Endothelial cell of umbilical vein (primary cell): ENCODE data around the gene AIG1. TPM values are rescaled to one million over a fixed set of nuclear protein-coding genes. Genes with fewer than 3 reads are reported as not detected.

Experiments
- BruUV-seq: library from RNA; stranded (reverse); fragments of 400-500 nt; replicated peaks from 2 replicates; lab custom pipeline; 2021; lab: Mats Ljungman, UMichigan
- CTCF ChIA-PET: fragments of 300-600, 350-600 bp; sonication (Branson Sonifier 250); formaldehyde crosslinking; loops from one replicate; lab custom pipeline; 2021; ENCODE audit warnings: antibody characterized with exemption, inconsistent platforms; lab: Charles Lee
- POLR2A ChIA-PET: fragments of 300-600, 350-600 bp; sonication (Branson Sonifier 250); formaldehyde crosslinking; loops from one replicate; lab custom pipeline; 2021; ENCODE audit warnings: antibody characterized with exemption, inconsistent platforms; lab: Charles Lee
- DNase-seq: peaks from one replicate; pipeline ENCODE4 v3.0.0-alpha.2; 2011; ENCODE audit warnings: low read depth, low spot score
- FAIRE-seq: peaks from 2 replicates; lab custom pipeline; 2011; peaks lifted over from hg19 to GRCh38; lab: Jason Lieb, UNC
- H2AFZ ChIP-seq: 2 replicates; pipeline ENCODE4 v1.6.0; 2012; ENCODE audit warnings: low read depth, low read length, control low read depth, inconsistent platforms
- H3K27ac ChIP-seq: 2 replicates; pipeline ENCODE4 v1.5.1; 2011; ENCODE audit warnings: low read depth, mild to moderate bottlenecking, control low read depth, low read length, moderate library complexity; ENCODE audit not compliant: insufficient read depth
- H3K27me3 ChIP-seq, 2 experiments: 2 replicates each; pipeline versions ENCODE4 v1.6.0 to v1.6.1; 2011; ENCODE audit warnings: low read length in 2 of 2, mixed read lengths in 1 of 2; ENCODE audit not compliant: control insufficient read depth in 2 of 2, insufficient read depth in 2 of 2
- H3K36me3 ChIP-seq, 2 experiments: 2 replicates in 1 of 2; 3 replicates in 1 of 2; pipeline ENCODE4 v1.5.1; 2011; ENCODE audit warnings: low read length in 2 of 2, mild to moderate bottlenecking in 1 of 2, moderate library complexity in 1 of 2; ENCODE audit not compliant: control insufficient read depth in 2 of 2, insufficient read depth in 2 of 2; ENCODE audit errors: extremely low read depth in 1 of 2
- H3K4me1 ChIP-seq: 3 replicates; pipeline ENCODE4 v1.5.1; 2011; ENCODE audit warnings: mild to moderate bottlenecking, low read length; ENCODE audit not compliant: control insufficient read depth, insufficient read depth; ENCODE audit errors: extremely low read depth
- H3K4me2 ChIP-seq: 2 replicates; pipeline ENCODE4 v1.6.1; 2011; ENCODE audit warnings: low read length, control low read depth, mixed read lengths; ENCODE audit not compliant: insufficient read depth
- H3K4me3 ChIP-seq, 3 experiments: fragments of 200-600 bp in 1 of 3; sonication (generic), shearing (Covaris generic) in 1 of 3; replicated peaks in 1 of 3; 2 replicates each; pipeline ENCODE4 v1.5.1; 2011 to 2016; ENCODE audit warnings: control low read depth in 3 of 3, low read length in 3 of 3, mild to moderate bottlenecking in 2 of 3, inconsistent platforms in 1 of 3, low read depth in 1 of 3, moderate library complexity in 1 of 3; ENCODE audit not compliant: insufficient read depth in 1 of 3
- H3K79me2 ChIP-seq: 2 replicates; pipeline ENCODE4 v1.6.0; 2012; ENCODE audit warnings: low read length, inconsistent platforms; ENCODE audit not compliant: control insufficient read depth, insufficient read depth
- H3K9ac ChIP-seq: replicated peaks from 2 replicates; pipeline ENCODE3; 2011; ENCODE audit warnings: low read length, control low read depth; ENCODE audit not compliant: insufficient read depth; ENCODE audit errors: extremely low read depth
- H3K9me1 ChIP-seq: replicated peaks from 3 replicates; pipeline ENCODE4 v1.6.0; 2011; ENCODE audit warnings: mild to moderate bottlenecking, low read length; ENCODE audit not compliant: control insufficient read depth, insufficient read depth; ENCODE audit errors: extremely low read depth
- H3K9me3 ChIP-seq: replicated peaks from 2 replicates; pipeline ENCODE4 v1.5.1; 2012; ENCODE audit warnings: low read length, inconsistent platforms; ENCODE audit not compliant: control insufficient read depth, insufficient read depth
- H4K20me1 ChIP-seq: replicated peaks from 2 replicates; pipeline ENCODE3; 2011; ENCODE audit warnings: mild to moderate bottlenecking, low read length; ENCODE audit not compliant: control insufficient read depth, insufficient read depth; ENCODE audit errors: extremely low read depth
- CTCF ChIP-seq, 2 donors: IDR thresholded peaks; 1 replicate in 1 of 2; 2 replicates in 1 of 2; pipeline ENCODE4 v1.5.1; 2011; ENCODE audit warnings: low read length in 2 of 2, mild to moderate bottlenecking in 2 of 2, moderate library complexity in 2 of 2, control low read depth in 1 of 2, inconsistent platforms in 1 of 2, low read depth in 1 of 2; ENCODE audit not compliant: insufficient read depth in 1 of 2; ENCODE audit errors: extremely low read depth in 1 of 2
- EZH2 ChIP-seq: IDR thresholded peaks from 2 replicates; pipeline ENCODE4 v1.6.1; 2012; ENCODE audit warnings: borderline replicate concordance, low read depth, mild to moderate bottlenecking, moderate library complexity, low read length, inconsistent platforms; ENCODE audit not compliant: severe bottlenecking
- FOS ChIP-seq: IDR thresholded peaks from 2 replicates; pipeline ENCODE4 v1.6.1; 2011; ENCODE audit warnings: mild to moderate bottlenecking, low read length, moderate library complexity, borderline replicate concordance; ENCODE audit not compliant: insufficient read depth
- GATA2 ChIP-seq: IDR thresholded peaks from 2 replicates; pipeline ENCODE4 v1.7.0; 2011; ENCODE audit warnings: low read depth, mild to moderate bottlenecking, moderate library complexity, mixed read lengths, low read length; ENCODE audit not compliant: insufficient read length, insufficient read depth
- JUN ChIP-seq: IDR thresholded peaks from 2 replicates; pipeline ENCODE4 v1.6.1; 2011; ENCODE audit warnings: borderline replicate concordance, low read depth; ENCODE audit not compliant: insufficient read length, insufficient read depth
- MAX ChIP-seq: IDR thresholded peaks from 2 replicates; pipeline ENCODE4 v1.6.1; 2011; ENCODE audit not compliant: insufficient read depth, insufficient read length
- MYC ChIP-seq: IDR thresholded peaks from one replicate; pipeline ENCODE4 v1.6.1; 2011; ENCODE audit warnings: mild to moderate bottlenecking, low read depth, low read length
- POLR2A ChIP-seq: IDR thresholded peaks from 2 replicates; pipeline ENCODE4 v1.6.1; 2012; ENCODE audit warnings: low read depth, mild to moderate bottlenecking, control low read depth, low read length
- POLR2AphosphoS5 ChIP-seq: IDR thresholded peaks from 2 replicates; pipeline ENCODE4 v1.6.1; 2012; ENCODE audit warnings: low read depth, mild to moderate bottlenecking, control low read depth, low read length, moderate library complexity; ENCODE audit not compliant: insufficient read depth
- dilution Hi-C: fragments of 300-500 bp; cut with MboI; formaldehyde crosslinking; loops from one replicate; pipeline ENCODE4 v1.15.0; 2019; ENCODE audit warnings: low sequenced_read_pairs; ENCODE audit not compliant: extremely low pct_ligation_motif_present
- intact Hi-C: fragments of 100-400 bp; cut with micrococcal nuclease; formaldehyde crosslinking; loops from one replicate; pipeline ENCODE4 v1.10.0; 2022
- polyA plus RNA-seq, 4 experiments: library from polyadenylated mRNA; depleted of rRNA in 3 of 4; stranded (reverse) in 3 of 4; unstranded in 1 of 4; fragments of >200 nt; gene quantifications; 2 replicates each; pipeline versions ENCODE4 v1.2.1 to v1.2.3, GENCODE V29; 2011 to 2012; ENCODE audit warnings: missing spikeins in 1 of 4
- total RNA-seq: library from RNA; stranded (reverse); gene quantifications from 2 replicates; pipeline ENCODE4 v1.2.3, GENCODE V29; 2021

AIG1 gene
- total and polyA plus RNA-seq, 2 donors (not counting 3 experiments of a cell fraction or from before 2014, with no cell fraction given), result 17.7 to 22.7 TPM

GRCh38 chr6:143361536-143362191 is 301.0 kb downstream of the AIG1 start:
- DNase-seq (no peak), FAIRE-seq (no peak)
- Histone ChIP-seq H3K36me3 (no peaks in the 10 kb centered on the region), H3K9me3 (no peaks in the 10 kb centered on the region), H3K27ac (no peak overlapping the region), H3K4me1 (no peaks in the 10 kb centered on the region), H3K79me2 (no peaks in the 10 kb centered on the region), H4K20me1 (no peaks in the 10 kb centered on the region), H2AFZ (no peak overlapping the region), H3K4me3 (no peak overlapping the region), H3K9ac (no peak overlapping the region), H3K27me3 (peaks cover 0 to 2% of the 10 kb centered on the region in 2 experiments), H3K9me1 (no peaks in the 10 kb centered on the region), H3K4me2 (no peak overlapping the region)
- CTCF ChIA-PET, result interaction anchor here (1.6 kb wide), 1 partner anchor 11 kb away, joined by 3 read pairs; no protein-coding TSS in a partner anchor
- BruUV-seq, result no TSS peak
- POLR2A ChIA-PET, result no interaction called here
- TF ChIP-seq CTCF (IDR thresholded peaks at IDR 0.05; ENCODE audit: extremely low read depth in 1 of 2, insufficient read depth in 1 of 2, low read depth in 1 of 2, low read length in 2 of 2) (no peak), POLR2A (no peak), GATA2 (no peak), MAX (no peak), POLR2AphosphoS5 (no peak), FOS (no peak), EZH2 (no peak), JUN (no peak), MYC (no peak)
- dilution Hi-C loops (no loop called here), intact Hi-C loops (no loop called here)
